Nephron (organoid): ENCODE measurements around the gene FER1L5.

Source experiments
- H3K27ac Mint-ChIP-seq, 3 experiments: 2 replicates each; pipeline ENCODE4 v1.8.0; 2020; ENCODE audit warnings: mixed read lengths in 3 of 3, mild to moderate bottlenecking in 2 of 3, moderate library complexity in 1 of 3
- H3K27me3 Mint-ChIP-seq: 2 replicates; pipeline ENCODE4 v1.8.0; 2021; ENCODE audit warnings: low read depth, mild to moderate bottlenecking, moderate library complexity, mixed read lengths
- H3K36me3 Mint-ChIP-seq: 2 replicates; pipeline ENCODE4 v1.8.0; 2020; ENCODE audit warnings: low read depth, mixed read lengths
- H3K4me1 Mint-ChIP-seq: 2 replicates; pipeline ENCODE4 v1.8.0; 2020; ENCODE audit warnings: mixed read lengths
- H3K4me3 Mint-ChIP-seq, 3 experiments: 2 replicates each; pipeline ENCODE4 v1.8.0; 2020; ENCODE audit warnings: mild to moderate bottlenecking in 3 of 3, mixed read lengths in 3 of 3, moderate library complexity in 2 of 3
- H3K9me3 Mint-ChIP-seq: 2 replicates; pipeline ENCODE4 v1.8.0; 2020; ENCODE audit warnings: mixed read lengths
- CTCF ChIP-seq, 3 experiments: fragments of 200-600 bp; sonication (generic); IDR thresholded peaks; one replicate each; pipeline ENCODE4 v1.5.0; 2021; ENCODE audit warnings: antibody characterized with exemption in 3 of 3; ENCODE audit not compliant: unreplicated experiment in 3 of 3

FER1L5 gene

GRCh38 chr2:96637385-96638143, 5.0 kb upstream of the FER1L5 start:
- TF ChIP-seq CTCF (IDR thresholded peaks at IDR 0.05; ENCODE audit: unreplicated experiment in 3 of 3): no peak
- H3K27ac Mint-ChIP-seq: peak overlapping the region; percentile 80 to 93 (median 88)
- H3K4me3 Mint-ChIP-seq: peak overlapping the region; percentile 91 to 98 (median 94)

GRCh38 chr2:96638144-96639121, 4.1 kb upstream of the FER1L5 start, which contains the start of gene KANSL3:
Gene KANSL3, minus strand, starts transcription at chr2:96638312. Its CDS starts 1,177 bp downstream, at chr2:96637135.
- Mint-ChIP-seq H3K4me1 (peaks cover 31% of the 10 kb centered on the region), H3K9me3 (no peaks in the 10 kb centered on the region), H3K27ac (peak within 1 kb of the TSS; percentile 80 to 93 (median 88)), H3K4me3 (peak within 1 kb of the TSS; percentile 92 to 98 (median 94)), H3K27me3 (no peaks in the 10 kb centered on the region), H3K36me3 (peaks cover 17% of the 10 kb centered on the region)
- no peak for TF ChIP-seq CTCF (IDR thresholded peaks at IDR 0.05; ENCODE audit: unreplicated experiment in 3 of 3)

More at GRCh38 chr2:96637385-96638143, 5.0 kb upstream of the FER1L5 start:
- Mint-ChIP-seq H3K9me3 (no peaks in the 10 kb centered on the region), H3K4me1 (peaks cover 27% of the 10 kb centered on the region), H3K36me3 (peaks cover 18% of the 10 kb centered on the region), H3K27me3 (no peaks in the 10 kb centered on the region)

GRCh38 chr2:96647681-96648080, 5.1 kb downstream of the FER1L5 start:
- H3K4me3 Mint-ChIP-seq: no peak overlapping the region
- H3K9me3 Mint-ChIP-seq: no peaks in the 10 kb centered on the region
- peaks cover 3% of the 10 kb centered on the region for H3K4me1 Mint-ChIP-seq
- H3K36me3 Mint-ChIP-seq: no peaks in the 10 kb centered on the region
- peaks cover 7% of the 10 kb centered on the region for H3K27me3 Mint-ChIP-seq
- H3K27ac Mint-ChIP-seq: no peak overlapping the region
- no peak for TF ChIP-seq CTCF (IDR thresholded peaks at IDR 0.05; ENCODE audit: unreplicated experiment in 3 of 3)

- no peak overlapping the region for H3K4me3 Mint-ChIP-seq
- H3K27ac Mint-ChIP-seq: no peak overlapping the region
- H3K27me3 Mint-ChIP-seq: peaks cover 7% of the 10 kb centered on the region
- no peaks in the 10 kb centered on the region for H3K9me3 Mint-ChIP-seq
- no peaks in the 10 kb centered on the region for H3K4me1 Mint-ChIP-seq
- no peaks in the 10 kb centered on the region for H3K36me3 Mint-ChIP-seq
- TF ChIP-seq CTCF (IDR thresholded peaks at IDR 0.05; ENCODE audit: unreplicated experiment in 3 of 3): no peak
Observed at GRCh38 chr2:96648306-96648930, 5.9 kb downstream of the FER1L5 start.

GRCh38 chr2:96649342-96649741, 6.8 kb downstream of the FER1L5 start:
- Mint-ChIP-seq H3K27ac (no peak overlapping the region), H3K9me3 (no peaks in the 10 kb centered on the region), H3K27me3 (peaks cover 7% of the 10 kb centered on the region), H3K36me3 (no peaks in the 10 kb centered on the region), H3K4me3 (no peak overlapping the region), H3K4me1 (no peaks in the 10 kb centered on the region)
- TF ChIP-seq CTCF (IDR thresholded peaks at IDR 0.05; ENCODE audit: unreplicated experiment in 3 of 3): no peak
